NCI-H1105 treated with DMSO at 0.1 percent for 48 hours (cell line): Measurements from ENCODE around the gene MAP1B.
A peak's percentile ranks its signal among the peaks of the same experiment; 100 is the strongest.
"Not testable (repeated sequence)": the region's sequence is repeated elsewhere in the genome, so short reads cannot be mapped to it uniquely, and the experiment has no call there.

Source experiments
- DNase-seq: peaks from one replicate; lab custom pipeline; 2025; lab: John Stamatoyannopoulos, UW

MAP1B gene

DNA sequence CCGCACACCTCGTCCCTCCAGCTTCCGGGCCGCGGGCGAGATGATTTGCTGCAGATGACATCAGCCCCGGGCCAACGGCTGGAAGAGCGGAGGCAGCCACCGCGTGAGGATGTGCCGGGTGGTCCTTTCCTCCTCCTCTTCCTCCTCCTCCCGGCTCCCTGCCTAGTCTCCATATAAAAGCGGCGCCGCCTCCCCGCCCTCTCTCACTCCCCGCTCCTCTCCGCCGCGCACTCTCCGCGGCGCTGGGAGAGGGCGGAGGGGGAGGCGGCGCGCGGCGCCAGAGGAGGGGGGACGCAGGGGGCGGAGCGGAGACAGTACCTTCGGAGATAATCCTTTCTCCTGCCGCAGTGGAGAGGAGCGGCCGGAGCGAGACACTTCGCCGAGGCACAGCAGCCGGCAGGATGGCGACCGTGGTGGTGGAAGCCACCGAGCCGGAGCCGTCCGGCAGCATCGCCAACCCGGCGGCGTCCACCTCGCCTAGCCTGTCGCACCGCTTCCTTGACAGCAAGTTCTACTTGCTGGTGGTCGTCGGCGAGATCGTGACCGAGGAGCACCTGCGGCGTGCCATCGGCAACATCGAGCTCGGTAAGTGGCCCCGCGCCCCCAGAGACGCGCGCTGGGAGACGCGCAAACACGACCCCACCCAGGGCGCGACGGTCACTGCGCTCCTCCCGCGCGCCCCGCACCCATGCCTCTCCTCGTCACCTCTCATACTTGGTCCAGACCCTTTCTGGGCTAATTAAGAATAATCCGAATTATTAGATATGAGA lies at the start of gene MAP1B:
MAP1B (plus strand) TSS at position 345 of the 770 bp plus-strand sequence; CDS start at position 402, 57 bp downstream.
- DNase-seq, result peak; percentile 67

DNA sequence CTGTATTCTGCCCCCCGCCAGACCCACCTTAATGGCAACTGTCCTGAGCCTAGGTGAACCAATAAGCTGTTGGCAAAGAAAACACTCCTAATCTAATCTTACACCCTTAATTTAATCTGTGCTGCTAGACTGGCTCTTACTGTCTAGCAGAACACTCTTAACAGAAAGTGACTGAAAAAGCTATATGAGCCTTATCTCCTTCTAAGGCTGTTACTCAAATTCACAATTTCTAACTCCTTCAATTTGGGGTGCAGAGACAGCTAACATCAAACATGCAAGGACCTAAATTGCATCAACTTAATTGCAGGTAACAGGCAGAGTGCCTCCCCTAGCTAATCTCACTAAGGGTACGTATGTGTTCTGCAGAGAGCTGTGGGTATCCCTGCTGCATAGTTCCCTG lies 49.5 kb upstream of the MAP1B start:
- no peak for DNase-seq

DNA sequence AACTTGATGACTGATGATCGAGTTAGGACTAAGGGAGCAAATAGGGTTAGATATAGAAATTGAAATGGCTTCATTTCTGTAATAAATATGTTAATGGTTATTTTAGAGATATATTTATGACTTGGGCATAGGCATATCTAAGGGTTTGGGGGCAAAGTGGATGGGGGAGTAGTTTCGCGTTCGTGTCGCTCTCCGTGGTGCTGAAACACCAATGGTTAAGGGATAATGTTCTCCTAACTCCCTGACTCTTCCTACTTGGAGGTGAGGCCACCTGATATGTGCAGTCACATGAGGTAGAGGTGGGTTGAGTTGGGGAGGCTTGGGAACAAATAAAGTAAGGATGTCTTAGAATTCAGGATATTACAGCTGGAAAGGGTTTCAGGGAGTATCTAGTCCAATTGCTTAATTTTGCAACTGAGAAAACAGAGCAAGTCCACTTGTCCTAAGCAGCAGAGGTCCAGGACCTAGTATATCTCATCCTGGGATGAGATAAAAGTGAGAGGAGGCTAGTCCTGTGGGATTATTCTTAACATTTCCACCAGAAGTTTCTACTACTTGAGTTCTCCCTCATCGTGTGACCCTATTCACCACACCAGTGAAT lies 44.0 kb upstream of the MAP1B start:
- DNase-seq, result no peak

DNA sequence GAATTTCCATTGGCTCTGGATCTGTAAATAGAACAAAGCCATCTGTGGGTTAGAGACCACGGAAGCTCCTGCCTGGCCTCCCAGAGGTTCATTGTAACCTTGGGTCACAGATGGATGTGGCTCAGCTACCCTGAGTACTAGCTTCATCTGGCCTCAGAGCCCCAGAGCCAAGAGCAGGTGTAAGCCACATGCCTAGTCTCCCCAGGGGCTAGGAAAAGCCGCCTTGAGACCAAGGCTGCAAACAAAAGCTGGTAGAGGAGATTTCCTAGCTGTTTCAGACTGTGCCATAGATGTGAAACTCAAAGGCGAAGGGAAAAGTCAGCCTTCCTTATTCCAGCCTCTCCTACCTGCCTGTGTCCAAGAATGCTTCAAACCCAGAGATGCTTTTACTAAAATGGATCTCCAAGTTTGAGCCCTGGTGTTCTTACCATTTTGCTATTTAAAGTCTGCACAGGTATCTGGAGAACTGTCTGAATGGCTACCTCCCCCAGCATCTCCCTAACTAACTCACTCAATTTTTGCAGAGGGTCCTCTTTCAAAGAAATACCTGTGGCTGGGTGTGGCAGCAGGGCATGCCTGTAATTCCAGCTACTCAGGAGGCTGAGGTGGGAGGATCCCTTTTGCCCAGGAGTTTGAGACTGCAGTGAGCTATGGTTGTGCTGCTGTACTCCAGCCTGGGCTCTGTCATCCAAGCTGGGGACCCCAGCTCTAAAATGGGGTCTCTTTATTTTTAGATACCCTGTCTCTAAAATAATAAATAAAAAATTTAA lies 42.3 kb upstream of the MAP1B start:
- DNase-seq, result no peak

DNA sequence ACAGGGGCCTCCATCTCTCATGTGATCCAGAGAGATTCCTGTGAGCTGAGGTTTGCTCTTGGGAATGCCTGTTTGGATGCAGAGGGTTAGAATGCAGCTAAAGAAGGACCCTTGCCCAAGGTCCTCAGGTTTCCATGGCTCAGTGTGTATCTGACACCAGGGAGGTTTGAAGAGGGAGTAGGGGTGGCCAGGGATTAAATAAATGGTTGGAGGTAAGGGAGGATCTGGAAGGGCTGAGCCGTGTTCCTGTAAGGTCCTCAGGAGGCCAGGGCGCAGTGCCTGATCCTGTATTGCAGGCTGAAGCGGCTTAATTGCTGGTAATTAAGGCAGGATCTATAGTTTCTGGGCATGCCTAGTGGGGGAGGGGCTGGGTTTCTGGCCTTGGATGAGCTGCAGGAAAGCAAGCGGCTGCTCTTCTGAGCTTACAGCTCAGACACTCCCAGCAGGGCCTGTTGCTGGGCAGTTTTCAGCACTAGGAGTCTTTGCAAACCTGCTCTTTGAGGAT lies 41.5 kb upstream of the MAP1B start:
- peak; percentile 89 for DNase-seq

DNA sequence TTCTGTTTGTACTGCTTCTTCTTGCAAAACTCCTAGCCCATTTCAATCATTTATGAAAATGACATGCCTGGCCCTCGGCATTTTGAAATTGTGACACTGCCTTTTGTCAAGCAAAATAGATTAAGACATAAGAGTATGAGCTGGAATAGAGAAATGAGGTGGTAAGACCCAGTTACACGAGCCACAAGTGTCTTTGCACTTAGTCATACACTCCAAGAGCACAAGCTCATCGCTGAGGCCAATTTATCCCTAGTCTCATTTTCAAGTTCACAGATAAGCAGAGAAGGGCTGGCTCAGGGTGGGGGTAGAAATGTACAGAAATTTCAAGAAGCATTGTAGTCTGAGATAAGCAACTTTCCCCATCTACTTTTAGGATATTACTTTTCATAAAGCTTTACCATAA lies 40.6 kb upstream of the MAP1B start:
- no peak for DNase-seq

DNA sequence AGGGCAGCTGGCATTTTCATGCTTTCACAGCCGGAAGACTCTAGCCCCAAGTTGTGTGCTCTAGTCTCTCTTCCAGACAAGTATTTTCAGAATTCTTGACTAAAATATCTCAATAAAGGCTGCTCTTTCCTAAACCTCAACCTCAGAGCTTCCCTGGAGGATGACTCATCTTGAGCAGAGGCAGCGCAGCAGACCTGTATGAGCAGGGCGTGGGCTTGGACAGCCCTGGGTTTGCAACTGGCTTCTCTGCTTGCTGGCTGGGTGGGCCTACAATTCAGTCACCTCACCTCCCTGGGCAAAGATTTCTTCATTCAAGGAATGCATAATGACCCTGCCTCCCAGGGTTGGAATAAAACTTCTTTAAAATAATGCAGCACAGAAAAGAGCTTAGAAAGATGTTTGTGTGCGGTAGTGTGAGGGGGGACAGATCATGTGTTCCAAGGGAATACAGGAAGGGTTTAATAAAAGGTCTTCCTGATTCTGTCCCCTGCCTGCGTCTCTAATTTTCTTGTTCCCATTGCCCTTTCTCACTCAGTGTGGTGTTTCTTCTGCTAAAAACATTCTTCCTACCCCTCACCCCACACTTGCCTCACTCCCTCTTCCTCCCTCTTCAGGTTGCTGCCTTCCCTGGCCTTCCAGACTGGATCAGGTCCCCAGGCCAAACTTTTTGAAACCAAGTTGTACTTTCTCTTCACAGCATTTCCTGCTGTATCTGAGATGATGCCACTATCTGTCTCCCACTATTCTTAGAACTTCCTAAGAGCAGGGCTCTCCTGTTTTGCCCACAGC lies 39.4 kb upstream of the MAP1B start:
- DNase-seq, result no peak

DNA sequence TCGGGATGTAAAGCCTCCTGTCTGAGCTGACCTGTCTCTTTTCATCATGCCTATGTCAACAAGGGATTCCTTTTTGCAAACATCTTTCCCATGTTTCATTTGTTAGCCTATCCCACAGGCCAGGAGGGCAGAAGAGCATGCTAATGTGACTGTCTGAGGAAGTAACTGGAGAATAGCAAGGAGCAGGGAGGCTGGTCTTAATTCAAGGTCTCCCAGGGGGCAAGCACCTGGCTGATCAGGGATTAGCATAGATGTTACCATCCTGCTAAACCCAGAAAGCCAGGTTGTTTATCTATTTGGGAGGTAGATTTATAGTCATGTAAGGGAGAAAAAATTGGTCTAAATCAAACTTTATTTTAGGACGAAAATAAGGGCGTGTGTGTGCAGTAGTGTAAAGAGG lies 36.7 kb upstream of the MAP1B start:
- DNase-seq, result no peak

DNA sequence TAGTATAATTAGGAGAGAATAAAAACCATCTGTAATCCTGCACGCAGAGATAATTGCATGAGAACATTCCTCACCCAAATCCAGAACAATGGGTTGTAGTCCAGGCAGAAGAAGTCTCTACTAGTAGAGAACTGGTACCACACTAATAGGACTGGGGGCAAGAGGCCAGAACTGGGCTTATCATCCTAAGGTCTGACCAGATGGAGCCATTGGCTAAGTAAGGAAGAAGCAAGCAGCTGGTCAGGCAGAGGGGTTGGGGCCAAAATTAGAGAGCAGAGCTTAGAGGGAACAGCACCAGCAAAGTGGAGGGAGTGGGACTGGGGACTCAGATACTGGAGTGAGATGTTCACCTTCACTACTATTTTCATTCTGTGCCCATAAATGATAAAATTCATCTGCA lies 35.4 kb upstream of the MAP1B start:
- no peak for DNase-seq

DNA sequence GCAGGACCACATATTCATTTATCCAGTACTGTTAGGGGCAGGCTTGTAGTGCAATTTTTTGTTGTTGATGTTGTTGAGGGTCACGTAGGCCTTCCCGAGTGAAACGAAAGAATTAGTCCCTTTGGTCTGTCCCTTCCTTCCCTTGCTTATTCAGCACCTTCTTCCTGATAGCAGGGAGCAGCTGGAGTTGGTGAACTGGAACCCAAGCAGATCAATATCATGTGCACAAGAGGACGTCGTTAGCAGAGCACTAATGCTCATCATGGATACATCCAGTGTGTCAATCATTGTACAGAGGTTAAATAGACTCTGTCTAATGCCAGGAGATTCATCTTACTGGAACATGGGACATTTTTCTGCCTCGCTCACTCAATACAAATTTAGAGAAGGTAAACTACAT lies 33.0 kb upstream of the MAP1B start:
- peak; percentile 13 for DNase-seq

DNA sequence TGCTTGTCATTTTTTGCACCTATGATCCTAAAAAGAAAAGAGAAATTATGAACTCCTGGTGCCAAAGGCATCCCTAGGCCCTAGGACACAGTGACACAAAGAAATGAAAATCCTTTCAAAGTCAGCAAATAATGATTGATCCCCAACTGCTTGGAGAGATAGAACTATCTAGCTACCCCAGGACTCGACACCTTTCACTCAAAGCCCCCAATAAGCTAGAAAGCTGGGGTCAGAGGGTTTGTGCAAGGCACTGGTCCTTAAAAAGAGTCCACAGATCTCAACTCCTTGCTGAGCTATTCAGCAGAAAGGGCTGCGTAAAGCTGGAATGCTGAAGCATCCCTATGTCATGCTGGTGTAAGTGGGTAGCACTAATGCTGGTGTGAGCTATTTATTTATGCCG lies 31.8 kb upstream of the MAP1B start:
- no peak for DNase-seq

DNA sequence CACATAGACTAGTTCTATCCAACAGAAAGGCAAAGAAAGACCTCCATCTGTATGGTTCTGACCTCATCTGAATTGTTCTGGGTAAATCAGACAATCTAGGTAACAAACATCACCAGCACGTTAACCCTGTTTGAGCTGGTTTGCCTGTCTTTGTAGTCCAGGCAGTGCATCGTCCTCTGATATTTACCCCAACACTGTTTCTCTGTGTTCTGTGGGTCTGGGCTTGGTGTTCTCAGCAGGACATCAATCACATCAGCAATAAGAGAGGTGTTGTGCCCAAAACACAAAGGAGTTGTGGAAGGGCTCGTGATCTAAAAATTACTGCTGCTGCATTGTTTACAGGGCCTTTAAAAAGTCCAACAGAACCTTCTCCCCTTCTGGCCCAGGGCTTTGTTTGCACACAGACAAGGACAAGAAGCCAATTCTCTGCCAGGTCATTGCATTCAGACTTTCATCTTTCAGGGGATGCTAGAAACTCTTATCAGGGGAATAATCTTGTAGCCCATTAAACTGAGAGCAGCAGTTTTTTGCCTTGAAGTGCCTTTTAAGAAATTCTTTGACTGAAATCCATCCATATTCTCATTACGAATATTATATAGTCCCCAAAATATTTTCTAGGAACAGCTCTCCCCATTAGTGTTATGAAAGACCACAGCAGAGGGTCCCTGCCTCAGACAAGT lies 30.5 kb upstream of the MAP1B start:
- no peak for DNase-seq

DNA sequence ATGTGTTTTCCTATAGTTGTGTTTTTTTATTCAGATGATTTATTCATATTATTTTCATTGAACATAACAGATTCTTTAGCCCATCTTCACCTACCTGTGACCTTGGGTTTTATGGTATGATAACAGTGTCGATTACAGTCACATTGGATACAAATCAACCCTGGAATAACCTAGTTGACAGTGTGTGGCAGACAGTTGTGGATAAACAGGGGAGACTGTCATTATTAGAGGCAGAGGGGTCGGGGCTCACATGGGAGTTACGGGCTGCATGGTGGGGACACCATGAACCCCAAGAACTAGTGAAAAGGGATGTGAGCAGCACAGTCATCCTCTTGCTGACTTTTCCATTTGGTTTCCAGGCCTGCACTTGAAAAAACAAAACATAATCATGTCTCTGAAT lies 29.9 kb upstream of the MAP1B start:
- no peak for DNase-seq

DNA sequence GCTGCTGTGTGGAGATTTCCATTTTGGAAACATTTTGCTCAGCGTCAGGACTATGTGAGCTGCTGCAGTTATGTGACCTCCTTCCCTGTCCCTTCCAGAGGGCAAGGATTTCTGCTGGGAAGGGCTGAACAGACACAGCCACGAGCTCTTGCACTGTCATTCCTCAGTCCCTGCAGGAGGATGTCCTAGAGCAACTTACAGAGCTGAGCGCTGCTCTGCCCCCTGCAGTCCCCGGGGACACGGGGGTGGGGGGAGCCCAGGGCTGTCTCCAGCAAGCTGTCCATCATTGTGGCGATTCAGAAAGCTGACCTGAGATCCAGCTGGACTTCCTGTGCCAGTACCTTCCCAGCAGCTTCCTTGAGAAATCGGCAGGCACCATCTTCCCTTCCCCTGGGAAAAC lies 28.0 kb upstream of the MAP1B start:
- DNase-seq, result no peak

DNA sequence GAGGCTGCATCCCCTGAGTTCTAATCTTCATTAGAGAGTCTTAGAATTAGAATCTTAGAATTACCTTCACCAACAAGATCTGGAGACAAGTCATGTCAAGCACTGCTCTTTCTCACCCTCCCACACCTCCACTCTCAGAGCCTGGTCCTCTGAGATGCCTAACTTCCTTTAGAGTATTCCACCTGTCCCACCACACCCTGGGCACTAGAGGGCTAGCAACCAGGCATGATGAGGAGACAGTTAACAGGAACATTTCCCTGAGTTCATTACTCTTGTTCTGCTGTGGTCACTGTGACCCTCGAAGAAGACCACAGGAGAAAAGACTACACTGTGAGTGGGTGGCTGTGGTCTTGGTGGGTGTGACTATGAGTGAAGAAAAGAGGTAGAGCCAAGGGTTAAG lies 25.2 kb upstream of the MAP1B start:
- no peak for DNase-seq

DNA sequence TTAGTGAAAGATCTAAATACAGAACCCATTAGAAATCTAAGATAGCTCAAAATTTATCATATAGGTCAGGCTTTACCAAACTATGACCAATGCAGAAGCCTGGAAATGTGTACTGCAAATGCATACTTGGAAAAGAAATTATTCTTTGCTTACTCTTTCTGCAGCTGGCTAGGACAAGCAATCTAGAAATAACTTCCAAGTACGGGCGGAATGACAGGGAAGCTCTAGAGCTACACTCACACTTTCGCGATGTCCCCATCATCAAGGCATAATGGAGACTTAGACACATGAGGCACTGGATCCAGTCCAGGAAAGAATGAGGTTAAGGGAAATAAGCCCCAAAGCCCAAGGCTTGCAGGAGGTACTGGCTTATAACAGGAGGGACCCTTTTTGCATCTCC lies 22.4 kb upstream of the MAP1B start:
- DNase-seq, result no peak

DNA sequence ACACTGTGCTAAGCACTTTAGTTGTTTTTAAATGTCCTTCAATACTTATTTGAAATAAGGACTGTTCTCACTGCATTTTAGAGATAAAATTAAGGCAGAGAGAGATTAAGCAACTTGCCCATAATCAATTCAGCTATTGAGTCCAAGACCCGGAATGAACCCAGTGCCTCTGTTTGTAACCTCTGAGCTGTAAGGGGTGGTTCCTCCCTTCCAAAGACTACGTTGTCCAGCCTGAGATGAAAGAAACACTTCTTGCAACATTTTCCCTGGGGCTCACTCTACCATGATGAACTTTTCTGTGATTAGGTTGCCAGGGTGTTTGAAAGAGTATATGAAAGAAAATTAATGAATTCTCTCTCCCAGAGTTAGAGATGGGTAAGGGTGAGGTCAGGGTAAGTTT lies 22.0 kb upstream of the MAP1B start:
- DNase-seq, result no peak

DNA sequence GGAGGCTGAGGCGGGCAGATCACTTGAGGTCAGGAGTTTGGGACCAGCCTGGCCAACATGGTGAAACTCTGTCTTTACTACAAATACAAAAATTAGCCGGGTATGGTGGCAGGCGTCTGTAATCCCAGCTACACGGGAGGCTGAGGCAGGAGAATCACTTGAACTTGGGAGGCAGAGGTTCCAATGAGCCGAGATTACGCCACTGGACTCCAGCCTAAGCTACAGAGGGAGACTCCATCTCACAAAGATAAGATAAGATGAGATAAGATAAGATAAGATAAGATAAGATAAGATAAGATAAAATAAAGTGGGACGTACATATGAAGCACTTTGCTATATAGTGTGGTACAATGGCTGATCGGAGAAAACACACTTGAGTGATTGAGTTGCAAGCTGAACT lies 17.6 kb upstream of the MAP1B start:
- DNase-seq, result not testable (repeated sequence)

DNA sequence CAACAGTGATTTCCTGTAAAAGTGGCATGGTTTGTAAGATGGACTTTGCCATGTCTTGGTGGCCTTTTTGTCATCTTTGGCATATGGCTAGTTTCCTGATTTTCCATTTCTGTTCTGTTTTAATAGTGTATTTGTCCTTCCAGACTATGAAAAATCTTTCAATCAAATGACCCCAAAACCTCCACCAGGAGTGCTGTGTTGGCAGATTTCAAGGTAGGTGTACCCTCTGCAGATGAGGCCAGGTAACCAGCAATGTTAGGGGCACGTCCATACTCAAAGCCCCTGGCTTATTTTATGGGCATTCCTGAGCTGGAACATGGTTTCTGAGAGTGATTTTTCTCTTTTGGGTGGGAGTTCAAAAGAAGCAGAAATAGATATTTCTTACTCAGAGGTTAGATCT lies 15.2 kb upstream of the MAP1B start:
- no peak for DNase-seq

DNA sequence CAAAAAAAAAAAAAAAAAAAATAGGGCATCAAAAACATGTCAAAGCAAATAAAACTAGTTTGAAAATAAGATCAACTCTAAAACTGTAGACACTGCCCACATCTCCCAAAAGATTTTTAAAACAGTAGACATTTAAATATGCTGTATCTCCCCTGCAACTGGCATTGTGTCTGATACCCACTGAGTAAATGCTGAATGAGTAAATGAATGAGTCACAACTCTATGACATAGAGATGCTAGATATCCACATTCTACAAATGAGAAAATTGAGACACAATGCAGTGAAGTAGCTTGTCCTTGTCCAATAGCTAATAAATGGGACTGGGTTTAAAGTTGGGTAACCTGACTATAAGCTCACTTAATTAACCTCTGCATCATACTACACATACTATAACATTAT lies 14.1 kb upstream of the MAP1B start:
- DNase-seq, result no peak

DNA sequence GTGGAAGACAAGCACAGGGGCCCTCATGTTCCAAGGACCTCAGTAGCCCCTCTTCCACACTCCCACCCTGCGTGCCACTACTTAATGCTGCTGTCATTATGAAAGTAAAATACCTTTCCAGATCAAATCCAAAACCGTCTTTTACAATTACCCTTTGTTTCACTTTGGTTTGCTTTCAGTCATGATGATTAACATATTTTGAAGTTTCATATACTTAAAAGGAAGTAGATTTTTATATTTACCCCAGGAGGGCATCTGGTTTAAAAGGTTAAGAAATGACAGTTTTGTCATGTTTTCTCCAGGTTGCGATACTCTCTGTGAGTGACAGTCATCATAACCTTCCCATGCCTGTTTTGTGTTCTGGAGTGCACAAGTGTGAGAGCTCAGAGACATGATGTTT lies 13.5 kb upstream of the MAP1B start:
- no peak for DNase-seq
